ENCODE measurements around the gene KCNG3. TPM values are rescaled to one million over a fixed set of nuclear protein-coding genes. Genes with fewer than 3 reads are reported as not detected.

Gene KCNG3
- total RNA-seq, 2 donors from 2014 or later: 2.5 to 2.7 TPM

DNA sequence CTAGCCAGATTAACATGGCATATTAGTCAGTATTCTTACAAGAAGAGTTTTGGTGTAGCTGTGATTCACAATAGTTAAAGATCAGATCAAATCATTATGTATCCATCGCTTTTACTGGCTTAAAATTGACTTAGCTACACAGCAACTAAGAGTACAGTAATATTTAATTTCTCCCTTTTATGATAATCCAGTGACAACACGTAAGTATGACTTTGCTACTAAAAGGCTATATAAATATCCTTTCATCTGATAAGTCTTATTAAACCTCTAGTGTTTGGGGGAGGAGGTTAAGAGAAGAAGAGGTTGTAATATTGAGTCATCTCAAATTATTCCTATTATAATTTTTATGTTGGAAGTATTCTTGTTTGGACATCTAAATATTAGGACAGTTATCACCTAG lies 51.0 kb downstream of the KCNG3 start:
- intact Hi-C loops (cut with DNase I): no loop called here
- TF ChIP-seq, protein P1, sequence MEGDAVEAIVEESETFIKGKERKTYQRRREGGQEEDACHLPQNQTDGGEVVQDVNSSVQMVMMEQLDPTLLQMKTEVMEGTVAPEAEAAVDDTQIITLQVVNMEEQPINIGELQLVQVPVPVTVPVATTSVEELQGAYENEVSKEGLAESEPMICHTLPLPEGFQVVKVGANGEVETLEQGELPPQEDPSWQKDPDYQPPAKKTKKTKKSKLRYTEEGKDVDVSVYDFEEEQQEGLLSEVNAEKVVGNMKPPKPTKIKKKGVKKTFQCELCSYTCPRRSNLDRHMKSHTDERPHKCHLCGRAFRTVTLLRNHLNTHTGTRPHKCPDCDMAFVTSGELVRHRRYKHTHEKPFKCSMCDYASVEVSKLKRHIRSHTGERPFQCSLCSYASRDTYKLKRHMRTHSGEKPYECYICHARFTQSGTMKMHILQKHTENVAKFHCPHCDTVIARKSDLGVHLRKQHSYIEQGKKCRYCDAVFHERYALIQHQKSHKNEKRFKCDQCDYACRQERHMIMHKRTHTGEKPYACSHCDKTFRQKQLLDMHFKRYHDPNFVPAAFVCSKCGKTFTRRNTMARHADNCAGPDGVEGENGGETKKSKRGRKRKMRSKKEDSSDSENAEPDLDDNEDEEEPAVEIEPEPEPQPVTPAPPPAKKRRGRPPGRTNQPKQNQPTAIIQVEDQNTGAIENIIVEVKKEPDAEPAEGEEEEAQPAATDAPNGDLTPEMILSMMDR (IDR thresholded peaks at IDR 0.05): no peak
- H3K9ac ChIP-seq (ENCODE audit: low read depth in 2 of 2, low read length in 2 of 2): no peak overlapping the region
- no peak overlapping the region for H3K27ac ChIP-seq
- no peaks in the 10 kb centered on the region for H3K36me3 ChIP-seq
- H3K9me3 ChIP-seq: no peaks in the 10 kb centered on the region
- DNase-seq: no peak
- no peaks in the 10 kb centered on the region for H3K27me3 ChIP-seq
- no peak overlapping the region for H3K4me3 ChIP-seq
- no peaks in the 10 kb centered on the region for H3K4me1 ChIP-seq

DNA sequence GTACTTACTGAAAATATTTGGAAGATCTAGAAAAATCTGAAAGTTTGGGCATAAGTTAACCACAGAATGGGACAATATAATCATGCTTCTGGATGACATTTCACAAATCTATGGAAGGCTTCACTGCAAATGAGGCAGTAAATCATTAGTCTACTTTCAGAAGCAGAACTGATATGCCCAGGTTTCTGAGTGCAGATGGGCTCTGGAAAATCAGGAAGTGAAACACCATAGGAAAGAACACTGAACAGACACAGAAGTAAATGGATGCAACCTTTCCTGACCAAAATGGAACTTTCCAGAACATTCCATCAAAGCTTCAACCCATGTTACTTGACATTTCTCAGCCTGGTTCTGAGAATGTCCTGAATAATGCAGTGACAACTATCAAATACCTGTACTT lies 55.1 kb downstream of the KCNG3 start:
- Histone ChIP-seq H3K27ac (no peak overlapping the region), H3K27me3 (no peaks in the 10 kb centered on the region), H3K4me3 (no peak overlapping the region), H3K4me1 (no peaks in the 10 kb centered on the region), H3K9me3 (no peaks in the 10 kb centered on the region), H3K9ac (ENCODE audit: low read depth in 2 of 2, low read length in 2 of 2) (no peak overlapping the region), H3K36me3 (no peaks in the 10 kb centered on the region)
- DNase-seq: no peak
- TF ChIP-seq, protein P1 (IDR thresholded peaks at IDR 0.05): no peak
- intact Hi-C loops (cut with DNase I): no loop called here

DNA sequence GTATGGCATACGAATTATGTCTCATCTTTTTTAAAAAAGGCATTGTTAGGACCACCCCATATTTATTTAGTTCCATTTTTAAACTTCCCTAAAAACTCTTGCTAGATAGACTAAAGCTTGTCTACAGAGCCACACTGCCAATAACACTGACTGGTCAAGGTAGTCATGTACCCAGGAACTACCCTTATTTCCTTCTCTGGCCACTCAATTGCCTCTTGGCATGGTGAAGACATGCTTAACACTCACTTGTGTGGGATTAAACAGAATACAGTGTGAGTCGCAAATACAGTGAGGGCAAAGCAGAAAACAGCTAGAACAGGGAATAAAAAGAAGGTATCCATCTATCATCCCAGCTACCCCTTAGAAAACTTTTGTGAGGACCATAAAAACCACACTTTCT lies 57.4 kb downstream of the KCNG3 start:
- intact Hi-C loops (cut with DNase I): no loop called here
- H3K4me1 ChIP-seq: no peaks in the 10 kb centered on the region
- H3K4me3 ChIP-seq: no peak overlapping the region
- H3K27me3 ChIP-seq: no peaks in the 10 kb centered on the region
- no peaks in the 10 kb centered on the region for H3K36me3 ChIP-seq
- TF ChIP-seq, protein P1 (IDR thresholded peaks at IDR 0.05): no peak
- no peak for DNase-seq
- H3K9me3 ChIP-seq: no peaks in the 10 kb centered on the region
- no peak overlapping the region for H3K27ac ChIP-seq
- no peak overlapping the region for H3K9ac ChIP-seq (ENCODE audit: low read depth in 2 of 2, low read length in 2 of 2)

DNA sequence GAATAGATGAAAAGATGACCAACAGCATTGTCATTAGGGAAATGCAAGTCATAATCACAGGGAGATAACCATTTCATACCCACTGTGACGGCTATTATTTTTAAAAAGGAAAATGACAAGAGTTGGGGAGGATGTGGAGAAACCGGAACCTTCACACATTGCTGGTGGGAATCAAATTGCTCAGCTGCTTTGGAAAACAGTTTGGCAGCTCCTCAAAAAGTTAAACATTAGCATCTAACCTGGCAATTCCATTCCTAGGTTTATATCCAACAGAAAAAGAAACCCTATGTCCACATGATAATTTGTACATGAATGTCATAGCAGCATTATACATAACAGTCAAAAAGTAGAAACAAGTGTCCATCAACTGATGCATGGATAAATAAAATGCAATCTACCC lies 58.2 kb downstream of the KCNG3 start:
- Histone ChIP-seq H3K27ac (no peak overlapping the region), H3K9me3 (no peaks in the 10 kb centered on the region), H3K4me1 (no peaks in the 10 kb centered on the region), H3K4me3 (no peak overlapping the region), H3K9ac (ENCODE audit: low read depth in 2 of 2, low read length in 2 of 2) (no peak overlapping the region), H3K27me3 (no peaks in the 10 kb centered on the region), H3K36me3 (no peaks in the 10 kb centered on the region)
- TF ChIP-seq, protein P1 (IDR thresholded peaks at IDR 0.05): no peak
- DNase-seq: no peak
- intact Hi-C loops (cut with DNase I): no loop called here

DNA sequence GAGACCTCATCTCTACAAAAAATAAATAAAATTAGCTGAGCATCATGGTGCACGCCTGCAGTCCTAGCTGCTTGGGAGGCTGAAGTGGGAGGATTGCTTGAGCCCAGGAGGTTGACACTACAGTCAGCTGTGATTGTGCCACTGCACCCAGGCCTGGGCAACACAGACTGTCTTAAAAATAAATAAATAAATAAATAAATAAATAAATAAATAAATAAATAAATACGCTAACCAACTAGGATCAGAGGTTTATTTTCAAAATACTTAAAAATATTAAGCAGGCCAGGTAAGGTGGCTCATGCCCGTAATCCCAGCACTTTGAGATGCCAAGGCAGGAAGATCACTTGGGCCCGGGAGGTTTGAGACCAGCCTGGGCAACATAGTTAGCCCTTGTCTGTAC lies 63.6 kb downstream of the KCNG3 start:
- Histone ChIP-seq H3K9me3 (no peaks in the 10 kb centered on the region), H3K4me3 (no peak overlapping the region), H3K4me1 (no peaks in the 10 kb centered on the region), H3K9ac (ENCODE audit: low read depth in 2 of 2, low read length in 2 of 2) (no peak overlapping the region), H3K36me3 (no peaks in the 10 kb centered on the region), H3K27me3 (no peaks in the 10 kb centered on the region), H3K27ac (no peak overlapping the region)
- TF ChIP-seq, protein P1 (IDR thresholded peaks at IDR 0.05): no peak
- DNase-seq: no peak
- intact Hi-C loops (cut with DNase I): no loop called here

DNA sequence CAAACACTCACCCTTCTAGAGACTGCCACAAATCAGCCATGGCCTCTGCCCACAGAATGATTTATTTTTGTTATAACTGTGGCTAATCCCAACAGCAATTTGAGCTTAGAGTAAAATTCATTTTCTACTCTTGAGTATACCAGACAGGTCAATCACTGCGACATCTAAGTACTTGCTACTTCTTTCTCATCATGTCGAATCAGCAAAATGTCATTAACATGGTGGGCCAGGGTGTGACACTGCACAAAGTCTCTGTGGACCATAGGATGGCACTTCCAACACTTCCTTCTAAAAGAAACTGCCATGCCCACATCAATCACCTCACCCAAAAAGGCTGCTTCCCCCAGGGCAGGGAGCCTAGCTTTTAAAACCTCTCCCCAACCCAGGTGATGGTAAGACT lies 64.4 kb downstream of the KCNG3 start:
- Histone ChIP-seq H3K36me3 (no peaks in the 10 kb centered on the region), H3K27me3 (no peaks in the 10 kb centered on the region), H3K4me3 (no peak overlapping the region), H3K27ac (no peak overlapping the region), H3K4me1 (no peaks in the 10 kb centered on the region), H3K9ac (ENCODE audit: low read depth in 2 of 2, low read length in 2 of 2) (no peak overlapping the region), H3K9me3 (no peaks in the 10 kb centered on the region)
- DNase-seq: no peak
- intact Hi-C loops (cut with DNase I): no loop called here
- TF ChIP-seq, protein P1 (IDR thresholded peaks at IDR 0.05): no peak
